GM18858 (cell line): ENCODE results near the gene ZBTB7A.

Experiments used
- ATAC-seq: cut with Tn5 transposase; IDR thresholded peaks from one replicate; pipeline ENCODE4 v1.9.1; 2021; ENCODE audit not compliant: unreplicated experiment

ZBTB7A gene

DNA sequence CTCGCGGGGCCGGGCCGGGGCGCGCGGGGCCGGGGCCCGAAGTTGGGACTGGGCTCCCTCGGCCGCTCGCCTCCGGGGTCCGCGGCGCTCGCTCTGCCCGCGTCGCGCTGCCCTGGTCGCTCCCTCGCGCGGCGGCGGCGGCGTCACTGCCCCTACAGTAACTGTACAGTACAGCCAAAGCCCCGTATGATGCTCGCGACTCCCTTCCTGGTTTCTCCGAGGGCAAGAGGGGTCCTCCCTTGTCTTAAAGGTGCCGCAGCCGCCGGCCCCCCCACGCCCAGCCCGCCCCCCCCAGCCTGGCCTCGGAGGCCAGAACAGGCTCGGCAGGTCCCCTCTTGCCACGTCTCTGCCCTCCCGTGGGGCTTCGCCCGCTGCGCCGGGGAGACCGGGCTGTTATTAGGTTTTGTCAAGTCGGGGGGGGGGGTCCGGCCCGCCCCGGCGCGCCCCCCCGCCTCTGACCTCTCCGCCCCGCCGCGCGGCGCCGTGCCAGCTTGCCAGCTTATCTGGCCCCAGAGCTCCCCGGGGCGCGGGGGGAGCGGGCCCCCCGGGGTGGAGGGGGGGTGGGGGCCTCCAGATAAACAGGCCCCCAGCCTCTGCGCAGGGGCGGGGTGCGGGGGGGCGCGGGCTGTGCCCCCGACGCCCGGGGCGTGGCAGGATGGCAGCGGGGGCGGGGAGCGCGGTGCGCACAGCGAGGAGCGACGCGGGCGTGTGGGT, at the start of gene ZBTB7A:
Gene ZBTB7A, minus strand, starts transcription at position 218 of the 714 bp plus-strand sequence. CDS start 11,667 bp downstream, outside the sequence.
- no peak for ATAC-seq

DNA sequence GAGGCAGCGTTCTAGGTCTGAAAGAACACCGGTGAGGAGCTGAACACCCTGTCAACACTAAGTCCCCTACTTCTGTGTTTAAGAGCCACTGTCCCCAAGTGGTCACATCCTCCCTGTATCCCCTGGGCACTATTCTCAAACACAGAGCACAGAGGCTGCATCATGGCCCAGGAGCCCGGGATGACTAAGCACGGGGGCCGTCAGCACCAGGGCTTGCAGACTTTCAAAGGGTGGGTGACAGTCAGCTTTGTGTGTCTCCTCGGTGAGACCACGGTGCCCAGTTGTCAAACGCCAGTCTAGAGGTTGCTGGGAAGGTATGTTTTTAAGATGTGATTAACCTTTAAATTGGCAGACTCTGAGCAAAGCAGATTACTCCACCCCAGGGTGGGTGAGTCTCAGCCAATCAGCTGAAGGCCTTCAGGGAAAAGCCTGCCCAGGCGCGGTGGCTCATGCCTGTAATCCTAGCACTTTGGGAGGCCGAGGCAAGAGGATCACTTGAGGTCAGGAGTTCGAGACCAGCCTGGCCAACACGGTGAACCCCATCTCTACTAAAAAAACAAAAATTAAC, 49.2 kb upstream of the ZBTB7A start:
- ATAC-seq, result no peak

DNA sequence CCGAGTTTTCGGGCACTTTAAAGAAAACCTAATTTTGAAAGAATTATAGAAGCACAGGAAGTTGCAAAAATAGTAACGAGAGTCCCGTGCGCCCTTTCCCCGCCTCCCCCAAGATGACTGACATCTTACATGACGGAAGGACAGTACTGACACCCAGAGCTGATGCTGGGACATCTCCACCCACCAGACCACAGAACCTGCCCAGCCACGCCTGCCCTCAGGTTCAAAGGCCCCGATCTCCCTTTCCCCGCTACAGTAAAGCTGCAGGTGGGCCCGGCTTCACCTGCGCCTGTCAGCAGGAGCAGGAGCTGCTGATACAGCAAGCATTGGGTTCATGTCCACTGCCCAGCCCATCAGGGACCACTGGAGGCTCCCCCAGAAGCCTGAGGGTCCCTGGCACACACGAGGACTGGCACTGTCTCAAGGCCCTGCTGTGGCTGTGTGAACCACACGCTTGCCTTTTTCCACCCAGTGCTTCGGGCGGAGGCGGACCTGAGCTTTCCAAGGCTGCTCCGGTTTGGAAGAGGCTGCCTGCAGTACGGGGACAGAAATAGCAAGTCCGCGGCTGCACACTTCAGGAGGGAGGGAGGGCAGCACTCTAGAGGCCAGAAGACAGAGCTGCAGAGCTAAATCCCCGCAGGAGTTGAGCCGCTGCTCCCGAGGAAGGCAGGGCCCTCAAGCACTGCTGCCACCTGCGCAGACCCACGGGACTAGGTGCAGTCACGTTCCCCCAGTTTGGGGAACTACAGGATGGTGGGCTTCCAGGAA, 48.5 kb upstream of the ZBTB7A start:
- no peak for ATAC-seq

DNA sequence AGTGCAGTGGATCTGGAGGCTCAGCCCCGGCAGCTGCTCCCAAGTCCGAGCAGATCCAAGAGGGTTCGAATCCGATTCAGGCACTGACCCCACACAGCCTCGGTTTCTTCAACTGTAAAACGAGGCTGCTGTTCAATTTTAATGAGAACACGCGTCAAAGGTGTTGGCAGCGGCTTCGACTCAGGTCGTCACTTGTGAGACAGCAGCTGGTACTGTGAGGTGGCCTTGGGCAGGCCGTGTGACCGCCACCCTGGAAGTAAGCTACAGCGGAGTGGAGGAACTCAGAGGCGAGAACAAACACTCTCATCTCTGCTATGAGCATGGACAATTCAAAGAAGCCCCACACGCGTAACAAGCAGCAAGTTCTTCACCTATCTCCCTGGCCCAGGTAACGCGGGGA, 47.5 kb upstream of the ZBTB7A start:
- no peak for ATAC-seq

- ATAC-seq, result no peak
Observed at GRCh38 chr19:4113398-4114088, 46.8 kb upstream of the ZBTB7A start.

DNA sequence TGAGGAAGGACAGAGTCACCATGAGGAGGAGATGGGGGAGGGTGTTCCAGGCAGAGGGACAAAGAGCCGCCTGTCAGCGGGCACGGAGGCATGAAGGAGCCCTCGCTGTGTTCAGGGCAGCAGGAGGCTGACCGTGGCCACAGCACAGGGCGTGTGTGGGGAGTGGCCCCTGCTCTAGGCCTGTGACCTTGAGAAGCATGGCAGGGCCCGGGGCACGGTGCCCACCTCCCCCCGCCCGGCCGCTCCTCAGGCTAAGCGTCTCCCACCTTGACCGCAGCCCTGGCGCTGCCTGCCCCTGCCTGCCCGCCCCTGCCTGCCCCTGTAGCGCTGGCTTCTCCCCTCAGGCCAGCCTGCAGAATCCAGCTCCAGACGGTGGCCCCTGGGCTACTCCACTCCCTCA, 45.7 kb upstream of the ZBTB7A start:
- no peak for ATAC-seq

- ATAC-seq, result no peak
Observed at GRCh38 chr19:4109626-4109945, 42.9 kb upstream of the ZBTB7A start.

DNA sequence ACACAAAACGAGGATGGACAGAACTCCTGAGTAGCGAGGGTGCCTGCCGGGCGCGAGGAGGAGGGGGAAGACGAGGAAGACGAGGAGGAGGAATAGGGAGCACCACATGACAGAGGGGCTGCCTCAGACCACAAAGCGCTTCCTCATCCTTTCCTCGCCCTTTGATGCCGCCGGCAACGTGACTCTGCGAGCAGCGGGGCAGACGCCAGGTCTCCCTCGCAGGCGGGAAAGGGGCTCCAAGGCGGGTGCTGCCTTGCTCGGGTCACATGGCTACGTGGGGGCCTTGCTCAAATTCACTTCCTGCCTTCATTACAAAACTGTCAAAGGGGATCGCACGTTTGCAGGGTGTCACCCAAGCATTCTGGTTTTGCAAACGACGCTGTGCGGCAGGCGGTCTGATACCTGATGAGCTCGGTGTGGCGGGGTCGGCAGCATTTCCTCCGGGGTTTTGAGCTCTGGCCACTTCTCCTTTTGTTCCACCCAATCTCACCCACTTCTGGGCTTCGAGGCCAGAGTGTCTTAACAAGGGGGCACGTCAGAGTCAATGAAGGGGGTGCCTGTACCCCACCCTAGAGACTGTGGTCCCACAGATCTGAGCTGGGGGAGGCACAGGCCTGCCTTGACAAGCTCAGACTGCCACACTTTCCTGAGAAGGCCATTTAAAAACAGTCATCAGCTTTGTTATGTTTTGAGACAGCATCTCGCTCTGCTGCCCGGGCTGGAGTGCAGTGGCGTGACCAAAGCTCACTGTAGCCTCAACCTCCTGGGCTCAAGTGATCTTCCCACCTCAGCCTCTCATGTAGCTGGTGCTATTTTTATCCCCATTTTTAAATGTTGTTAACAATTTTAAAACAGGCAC, 42.3 kb upstream of the ZBTB7A start:
- no peak for ATAC-seq

- no peak for ATAC-seq
Observed at GRCh38 chr19:4103080-4103433, 36.4 kb upstream of the ZBTB7A start.

DNA sequence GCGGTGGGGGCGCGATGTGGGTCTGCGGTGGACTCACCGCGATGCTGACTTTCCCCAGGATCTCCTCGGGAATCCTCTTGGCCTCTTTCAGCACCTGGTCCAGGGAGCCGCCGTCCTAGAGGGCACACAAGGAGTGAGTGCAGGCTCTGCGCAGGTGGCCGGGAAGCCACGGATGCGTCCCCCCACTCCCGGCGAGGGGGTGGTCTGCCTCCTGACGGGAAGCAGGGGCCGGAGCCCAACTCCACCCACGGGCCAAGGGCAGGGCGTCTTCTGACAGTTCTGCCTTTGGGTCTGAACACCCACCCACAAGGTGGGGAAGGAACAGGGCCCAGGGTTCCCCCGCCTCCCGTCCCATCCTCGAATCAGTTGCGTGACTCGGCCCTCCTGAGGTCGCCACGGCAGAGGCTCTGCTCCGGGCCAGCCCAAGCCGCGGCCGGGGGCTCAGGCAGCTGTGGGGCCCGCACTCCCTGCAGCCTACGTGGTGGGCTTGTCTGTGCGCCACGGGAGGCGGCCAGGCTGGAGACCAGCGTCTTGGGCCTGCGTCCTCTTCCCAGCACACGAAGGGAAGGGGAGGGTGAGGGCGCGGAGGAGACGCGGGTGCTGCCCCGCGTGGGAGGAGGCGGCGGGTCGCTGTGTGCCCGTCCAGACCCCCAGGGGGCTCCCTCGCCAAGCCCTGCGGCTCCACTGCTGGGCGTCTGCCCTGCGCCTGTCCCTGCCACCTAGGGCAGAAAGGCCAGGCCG, 35.8 kb upstream of the ZBTB7A start:
- ATAC-seq, result no peak

GRCh38 chr19:4101496-4101770, 34.7 kb upstream of the ZBTB7A start:
- no peak for ATAC-seq

DNA sequence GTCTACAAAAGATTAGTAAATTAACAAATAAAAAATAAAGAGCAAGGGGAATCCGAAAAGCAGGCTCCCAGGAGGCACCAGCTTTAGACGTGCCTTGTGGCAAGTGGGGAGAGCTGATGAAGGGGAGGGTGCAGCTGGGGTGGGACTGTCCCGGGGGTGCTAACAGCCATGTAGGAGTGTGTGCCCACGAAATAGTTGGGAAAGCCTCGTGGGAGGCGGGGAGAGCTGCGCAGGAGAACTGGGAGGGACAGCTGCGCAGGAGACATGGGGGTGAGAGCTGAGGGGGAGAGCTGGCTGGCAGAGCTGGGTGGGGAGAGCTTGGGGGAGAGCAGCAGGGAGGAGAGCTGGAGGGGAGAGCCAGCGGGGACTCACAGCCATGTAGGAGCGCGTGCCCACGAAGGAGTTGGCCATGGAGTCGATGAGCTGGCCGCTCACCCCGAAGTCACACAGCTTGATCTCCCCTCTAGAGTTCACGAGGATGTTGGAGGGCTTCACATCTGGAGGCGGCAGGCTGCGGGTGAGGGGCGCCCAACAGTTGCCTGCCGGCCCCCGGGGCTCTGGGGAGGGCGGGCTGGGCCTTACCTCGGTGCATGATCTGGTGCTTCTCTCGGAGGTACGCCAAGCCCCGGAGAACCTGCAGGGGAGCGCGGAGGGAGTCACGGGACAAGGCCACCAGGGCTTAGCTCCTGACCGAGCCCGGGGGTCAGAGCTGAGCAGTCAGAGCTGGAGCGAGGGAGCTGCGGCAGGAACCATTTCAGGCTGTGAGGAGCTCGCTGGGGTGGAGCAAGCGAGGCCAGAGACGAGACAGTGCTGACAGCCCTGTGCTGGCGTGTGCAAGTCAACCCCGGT, 34.2 kb upstream of the ZBTB7A start:
- ATAC-seq, result no peak

GRCh38 chr19:4099041-4099764, 32.5 kb upstream of the ZBTB7A start:
- no peak for ATAC-seq

DNA sequence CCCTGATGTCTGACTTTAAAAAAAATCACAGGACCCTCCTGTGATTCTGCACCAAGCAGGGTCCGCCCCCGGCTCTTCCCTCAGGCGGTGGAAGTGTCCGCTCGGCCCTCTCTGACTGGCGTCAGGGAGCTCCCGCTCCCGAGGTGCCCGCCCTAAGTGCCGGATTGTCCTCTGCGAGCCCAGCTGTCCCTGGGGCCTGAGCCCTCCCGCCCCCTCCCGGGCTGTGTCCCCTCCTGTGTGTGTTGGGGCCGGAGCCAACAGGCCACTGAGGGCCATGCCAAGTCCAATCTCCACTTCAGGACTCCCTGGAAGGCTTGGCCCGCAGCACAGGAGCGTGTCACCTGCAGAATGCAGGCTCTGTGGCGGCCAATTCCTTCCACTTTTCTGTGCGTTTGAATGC, 31.8 kb upstream of the ZBTB7A start:
- no peak for ATAC-seq

DNA sequence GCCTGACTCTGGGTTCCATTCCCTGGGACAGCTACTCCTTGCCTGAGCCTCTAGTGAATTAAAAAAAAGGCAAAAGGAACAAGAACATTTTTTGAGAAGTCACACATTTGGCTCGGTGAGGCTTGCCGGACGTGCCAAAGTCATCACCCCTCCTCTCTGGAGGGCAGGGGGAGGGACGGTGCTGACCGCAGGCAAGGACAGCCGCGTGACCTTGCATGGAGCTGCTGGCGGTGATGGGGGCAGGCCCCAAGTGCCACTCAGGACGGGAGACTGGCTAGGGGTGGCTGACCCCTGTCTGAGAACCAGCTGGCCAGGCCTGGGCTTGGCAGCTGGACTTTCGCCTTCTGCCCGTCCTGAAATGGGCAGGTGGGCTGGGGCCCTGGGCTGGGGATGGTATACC, 30.8 kb upstream of the ZBTB7A start:
- ATAC-seq, result no peak

GRCh38 chr19:4096049-4096892, 29.6 kb upstream of the ZBTB7A start:
- ATAC-seq, result no peak

GRCh38 chr19:4095488-4095844, 28.8 kb upstream of the ZBTB7A start:
- ATAC-seq, result no peak
